ENCODE measurements around the gene SFMBT1.

DNA sequence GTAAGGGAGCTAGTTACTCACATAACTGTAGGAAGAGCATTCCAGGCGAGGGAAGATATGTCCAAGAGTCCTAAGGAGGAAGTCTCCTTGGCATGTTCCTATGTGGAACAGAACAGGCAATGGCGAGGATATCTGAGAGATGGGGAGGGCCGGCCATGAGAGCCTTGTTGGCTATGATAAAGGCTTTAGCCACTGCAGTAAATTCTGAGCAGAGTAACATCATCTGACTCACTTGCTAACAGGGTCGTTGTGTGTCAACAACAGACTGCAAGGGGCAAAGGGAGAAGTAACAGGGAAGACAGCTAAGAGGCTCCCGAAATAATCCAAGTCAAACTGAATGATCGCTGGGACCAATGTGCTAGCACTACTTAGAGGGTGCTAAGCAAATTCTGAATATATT, 21.6 kb downstream of the SFMBT1 start:
- no peak for TF ChIP-seq GATA3 (IDR thresholded peaks at IDR 0.05; ENCODE audit: low read depth, low read length)
- TF ChIP-seq GATA2 (IDR thresholded peaks at IDR 0.05; ENCODE audit: low read depth, low read length): no peak
